Thoracic aorta (tissue), 2 donors: ENCODE measurements around the gene ITGAL. TPM values are rescaled to one million over a fixed set of nuclear protein-coding genes. Genes with fewer than 3 reads are reported as not detected.
"Not testable (repeated sequence)": the region's sequence is repeated elsewhere in the genome, so short reads cannot be mapped to it uniquely, and the experiment has no call there.

ENCODE experiments used
- ATAC-seq: fragments of 150-250 bp; one replicate; pipeline ENCODE4 v1.8.0; 2017; ENCODE audit warnings: low read depth; ENCODE audit not compliant: insufficient number of reproducible peaks, low FRiP score
- DNase-seq: peaks from one replicate; pipeline ENCODE4 v3.0.0-alpha.2; 2020; ENCODE audit warnings: low spot score
- H3K27ac ChIP-seq, 2 donors: fragments of 200-600 bp; sonication (generic); 1 replicate in 1 of 2; 2 replicates in 1 of 2; pipeline ENCODE4 v1.5.1; 2016; ENCODE audit warnings: mild to moderate bottlenecking in 2 of 2, moderate library complexity in 2 of 2
- H3K27me3 ChIP-seq: fragments of 200-600 bp; sonication (generic); replicated peaks from 2 replicates; pipeline ENCODE4 v1.6.0; 2016; ENCODE audit warnings: mild to moderate bottlenecking; ENCODE audit not compliant: insufficient read depth
- H3K36me3 ChIP-seq: fragments of 200-600 bp; sonication (generic); one replicate; pipeline ENCODE4 v1.5.1; 2016
- H3K4me1 ChIP-seq, 2 donors: fragments of 200-600 bp; sonication (generic); 1 replicate in 1 of 2; 2 replicates in 1 of 2; pipeline versions ENCODE4 v1.5.1 to v1.6.0; 2016; ENCODE audit warnings: low read depth in 2 of 2, mild to moderate bottlenecking in 1 of 2; ENCODE audit not compliant: control insufficient read depth in 1 of 2
- H3K4me3 ChIP-seq: fragments of 200-600 bp; sonication (generic); 2 replicates; pipeline ENCODE4 v1.5.1; 2016; ENCODE audit warnings: mild to moderate bottlenecking
- H3K9me3 ChIP-seq: fragments of 200-600 bp; sonication (generic); 2 replicates; pipeline ENCODE4 v1.5.1; 2016
- total RNA-seq, 2 donors: library from RNA; depleted of rRNA; stranded (reverse); fragments of >200 nt; gene quantifications; one replicate each; pipeline versions ENCODE4 v1.1.0 to v1.2.3, GENCODE V29; 2016
- TF ChIP-seq, protein P1 (sequence below): fragments of 200-600 bp; sonication (generic); IDR thresholded peaks from one replicate; pipeline ENCODE4 v1.5.1; 2019; ENCODE audit warnings: antibody characterized with exemption

ITGAL gene
- total RNA-seq, 2 donors from 2014 or later: 3.2 to 5.4 TPM

GRCh38 chr16:30447512-30448226, 24.9 kb upstream of the ITGAL start:
- DNase-seq: no peak
- Histone ChIP-seq H3K27me3 (no peaks in the 10 kb centered on the region), H3K4me3 (no peak overlapping the region), H3K9me3 (no peaks in the 10 kb centered on the region), H3K4me1 (peaks cover 9 to 20% of the 10 kb centered on the region in 2 donors), H3K36me3 (no peaks in the 10 kb centered on the region), H3K27ac (no peak overlapping the region)
- TF ChIP-seq, protein P1, sequence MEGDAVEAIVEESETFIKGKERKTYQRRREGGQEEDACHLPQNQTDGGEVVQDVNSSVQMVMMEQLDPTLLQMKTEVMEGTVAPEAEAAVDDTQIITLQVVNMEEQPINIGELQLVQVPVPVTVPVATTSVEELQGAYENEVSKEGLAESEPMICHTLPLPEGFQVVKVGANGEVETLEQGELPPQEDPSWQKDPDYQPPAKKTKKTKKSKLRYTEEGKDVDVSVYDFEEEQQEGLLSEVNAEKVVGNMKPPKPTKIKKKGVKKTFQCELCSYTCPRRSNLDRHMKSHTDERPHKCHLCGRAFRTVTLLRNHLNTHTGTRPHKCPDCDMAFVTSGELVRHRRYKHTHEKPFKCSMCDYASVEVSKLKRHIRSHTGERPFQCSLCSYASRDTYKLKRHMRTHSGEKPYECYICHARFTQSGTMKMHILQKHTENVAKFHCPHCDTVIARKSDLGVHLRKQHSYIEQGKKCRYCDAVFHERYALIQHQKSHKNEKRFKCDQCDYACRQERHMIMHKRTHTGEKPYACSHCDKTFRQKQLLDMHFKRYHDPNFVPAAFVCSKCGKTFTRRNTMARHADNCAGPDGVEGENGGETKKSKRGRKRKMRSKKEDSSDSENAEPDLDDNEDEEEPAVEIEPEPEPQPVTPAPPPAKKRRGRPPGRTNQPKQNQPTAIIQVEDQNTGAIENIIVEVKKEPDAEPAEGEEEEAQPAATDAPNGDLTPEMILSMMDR: no peak
- ATAC-seq: no peak

DNA sequence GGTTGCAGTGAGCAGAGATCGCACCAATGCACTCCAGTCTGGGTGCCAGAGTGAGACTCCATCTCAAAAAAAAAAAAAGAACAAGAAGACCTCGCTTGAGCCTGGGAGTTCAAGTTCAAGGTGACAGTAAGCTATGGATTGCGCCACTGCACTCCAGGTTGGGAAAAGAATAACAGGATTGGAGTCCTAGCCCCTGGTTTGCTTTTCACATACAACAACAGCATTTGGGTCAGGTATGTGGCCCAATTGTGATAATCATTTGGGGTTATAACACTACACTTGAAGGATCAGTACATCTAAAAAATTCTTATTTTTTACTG, 23.5 kb upstream of the ITGAL start:
- TF ChIP-seq, protein P1: no peak
- DNase-seq (no peak), ATAC-seq (no peak)
- Histone ChIP-seq H3K4me1 (peaks cover 8 to 17% of the 10 kb centered on the region in 2 donors), H3K9me3 (no peaks in the 10 kb centered on the region), H3K4me3 (no peak overlapping the region), H3K27me3 (no peaks in the 10 kb centered on the region), H3K36me3 (no peaks in the 10 kb centered on the region), H3K27ac (no peak overlapping the region)

- H3K36me3 ChIP-seq, H3K4me3 ChIP-seq, ATAC-seq, H3K9me3 ChIP-seq, DNase-seq, H3K27me3 ChIP-seq, H3K4me1 ChIP-seq, H3K27ac ChIP-seq: not testable (repeated sequence)
These were observed 19.6 kb upstream of the ITGAL start for GRCh38 chr16:30452709-30453580.

DNA sequence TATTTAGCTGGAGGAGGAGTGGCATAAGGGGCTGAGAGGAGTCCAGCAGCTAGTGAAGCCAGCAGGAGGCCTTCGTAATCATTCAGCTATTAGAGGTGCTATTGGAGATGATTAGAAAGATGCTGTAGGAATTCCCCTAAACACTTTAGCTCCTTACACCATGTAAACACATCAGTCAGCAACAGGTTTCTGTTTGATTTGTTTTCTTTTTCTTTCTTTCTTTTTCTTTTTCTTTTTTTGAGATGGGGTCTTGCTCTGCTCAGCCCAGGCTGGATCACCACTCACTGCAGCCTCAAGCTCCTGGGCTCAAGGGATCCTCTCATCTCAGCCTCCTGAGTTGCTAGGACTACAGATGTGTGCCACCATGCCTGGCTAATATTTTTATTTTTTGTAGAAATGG, 16.2 kb upstream of the ITGAL start:
- Histone ChIP-seq H3K9me3 (no peaks in the 10 kb centered on the region), H3K4me3 (no peak overlapping the region), H3K4me1 (no peaks in the 10 kb centered on the region), H3K27ac (no peak overlapping the region), H3K27me3 (no peaks in the 10 kb centered on the region), H3K36me3 (no peaks in the 10 kb centered on the region)
- TF ChIP-seq, protein P1: no peak
- DNase-seq (no peak), ATAC-seq (no peak)

DNA sequence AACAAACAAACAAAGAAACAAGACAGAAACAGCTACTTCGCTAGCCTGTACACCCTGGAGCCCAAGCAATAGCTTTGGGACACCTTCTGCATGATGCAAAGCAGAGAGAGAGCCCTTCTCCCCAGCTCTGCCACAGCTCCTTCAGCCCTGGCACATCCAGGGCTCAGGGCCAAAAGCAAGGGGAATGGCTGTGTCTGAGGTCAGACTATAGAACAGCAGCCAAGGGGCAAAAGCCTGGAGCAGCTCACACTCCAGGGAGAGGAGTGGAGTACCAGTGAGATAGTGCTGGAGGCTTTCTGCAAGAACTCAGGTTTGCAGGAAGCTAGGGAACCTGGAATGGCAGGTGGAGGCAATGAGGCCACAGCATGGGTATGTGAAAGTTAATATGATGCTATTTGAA, 15.3 kb upstream of the ITGAL start:
- no peaks in the 10 kb centered on the region for H3K27me3 ChIP-seq
- no peak overlapping the region for H3K27ac ChIP-seq
- TF ChIP-seq, protein P1: no peak
- no peaks in the 10 kb centered on the region for H3K4me1 ChIP-seq
- H3K9me3 ChIP-seq: no peaks in the 10 kb centered on the region
- H3K4me3 ChIP-seq: no peak overlapping the region
- ATAC-seq: no peak
- DNase-seq: no peak
- no peaks in the 10 kb centered on the region for H3K36me3 ChIP-seq
